Omental fat pad (tissue), 4 donors: ENCODE measurements around the gene ATL2. TPM values are rescaled to one million over a fixed set of nuclear protein-coding genes. Genes with fewer than 3 reads are reported as not detected.

ENCODE experiments used
- ATAC-seq: fragments of 150-250 bp; one replicate; pipeline ENCODE4 v1.9.1; 2016; ENCODE audit warnings: mild to moderate bottlenecking, moderate library complexity; ENCODE audit not compliant: low FRiP score
- DNase-seq: peaks from one replicate; pipeline ENCODE4 v3.0.0-alpha.2; 2019; ENCODE audit warnings: low spot score
- CTCF ChIP-seq, 3 donors: fragments of 450-650 bp; IDR thresholded peaks; one replicate each; pipeline ENCODE4 v1.5.1; 2016 to 2017; ENCODE audit warnings: antibody characterized with exemption in 3 of 3, mild to moderate bottlenecking in 3 of 3, moderate library complexity in 2 of 3
- total RNA-seq, 4 donors: library from RNA; depleted of rRNA; stranded (reverse); fragments of >200 nt; gene quantifications; one replicate each; pipeline ENCODE4 v1.1.0, GENCODE V29; 2016

Gene ATL2
- total RNA-seq, 4 donors from 2014 or later, result 52.7 to 82.0 (median 68.2) TPM

GRCh38 chr2:38301969-38302702, 74.9 kb downstream of the ATL2 start:
- no peak for ATAC-seq
- TF ChIP-seq CTCF (IDR thresholded peaks at IDR 0.05), result no peak
- no peak for DNase-seq

DNA sequence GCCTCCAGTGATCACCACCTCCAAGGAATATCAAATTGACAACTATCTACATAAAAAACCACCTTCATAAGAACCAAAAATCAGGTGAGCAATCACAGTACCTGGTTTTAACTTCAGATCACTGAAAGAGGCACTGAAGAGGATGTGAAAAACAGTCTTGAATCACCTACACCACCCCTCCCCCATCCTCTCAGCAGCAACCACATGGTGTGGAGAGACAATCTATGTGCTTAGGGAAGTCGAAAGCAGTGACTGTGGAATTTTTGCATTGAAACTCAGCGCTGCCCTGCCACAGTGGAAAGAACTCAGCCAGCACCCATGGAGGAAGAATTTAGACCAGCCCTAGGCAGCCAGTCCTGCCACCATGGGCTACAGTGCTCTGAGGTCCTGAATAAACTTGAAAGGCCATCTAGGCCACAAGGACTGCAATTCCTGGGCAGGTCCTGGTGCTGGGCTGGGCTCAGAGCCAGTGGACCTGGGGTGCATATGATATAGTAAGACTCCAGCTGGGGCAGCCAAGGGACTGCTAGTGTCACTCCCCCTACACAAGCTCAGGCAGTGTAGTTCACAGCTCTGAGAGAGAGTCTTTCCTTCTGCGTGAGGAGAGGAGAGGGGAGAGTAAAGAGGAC, 75.6 kb downstream of the ATL2 start:
- no peak for TF ChIP-seq CTCF (IDR thresholded peaks at IDR 0.05)
- ATAC-seq, result no peak
- DNase-seq, result no peak

DNA sequence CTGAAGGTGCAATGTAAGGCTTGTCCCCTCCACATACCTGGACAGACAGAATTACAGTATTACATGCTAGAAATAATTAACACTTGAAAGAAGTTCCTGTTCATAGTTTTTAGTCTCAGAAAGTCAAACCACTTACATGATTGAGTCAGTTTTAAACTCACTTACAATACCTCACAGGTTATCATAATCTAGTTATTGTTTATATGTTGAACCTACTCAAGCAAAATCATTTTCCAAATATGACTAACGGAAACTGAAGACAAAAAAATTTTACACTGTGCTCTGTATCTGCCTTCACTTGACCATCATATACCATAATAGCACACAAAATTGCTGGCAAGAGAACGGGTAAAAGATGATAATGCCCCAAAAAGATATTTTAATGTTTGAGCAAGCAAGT, 78.5 kb downstream of the ATL2 start:
- no peak for DNase-seq
- TF ChIP-seq CTCF (IDR thresholded peaks at IDR 0.05), result no peak
- no peak for ATAC-seq

DNA sequence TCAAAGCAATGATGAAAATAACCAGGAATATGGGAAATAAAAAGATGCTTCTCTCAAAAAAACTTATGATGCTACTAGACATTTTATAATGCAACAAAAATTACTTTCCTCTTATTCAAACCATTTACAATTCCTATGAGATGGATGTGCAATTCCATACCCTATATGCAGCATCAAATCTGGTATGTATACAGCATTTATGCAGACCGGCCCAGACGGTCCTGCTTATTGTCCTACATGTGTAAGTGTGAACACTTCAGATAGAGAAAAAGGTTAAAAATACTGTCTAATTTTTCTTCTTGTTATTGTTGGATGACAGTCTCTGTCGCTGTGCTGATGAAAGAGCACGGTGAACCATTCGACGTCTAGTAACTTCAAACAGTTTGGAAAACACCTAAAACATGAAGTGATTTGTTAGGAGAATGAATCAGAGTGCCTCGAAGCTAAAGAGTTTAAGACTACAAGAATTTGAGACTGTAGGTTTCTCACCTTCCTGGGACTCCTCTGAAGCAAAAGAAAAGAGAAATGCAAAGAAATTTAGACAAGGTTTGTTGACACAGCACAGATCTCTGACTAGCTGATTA, 80.8 kb downstream of the ATL2 start:
- ATAC-seq (no peak), DNase-seq (no peak)
- TF ChIP-seq CTCF (IDR thresholded peaks at IDR 0.05), result no peak

GRCh38 chr2:38294597-38294996, 82.5 kb downstream of the ATL2 start:
- no peak for ATAC-seq
- no peak for DNase-seq
- no peak for TF ChIP-seq CTCF (IDR thresholded peaks at IDR 0.05)

DNA sequence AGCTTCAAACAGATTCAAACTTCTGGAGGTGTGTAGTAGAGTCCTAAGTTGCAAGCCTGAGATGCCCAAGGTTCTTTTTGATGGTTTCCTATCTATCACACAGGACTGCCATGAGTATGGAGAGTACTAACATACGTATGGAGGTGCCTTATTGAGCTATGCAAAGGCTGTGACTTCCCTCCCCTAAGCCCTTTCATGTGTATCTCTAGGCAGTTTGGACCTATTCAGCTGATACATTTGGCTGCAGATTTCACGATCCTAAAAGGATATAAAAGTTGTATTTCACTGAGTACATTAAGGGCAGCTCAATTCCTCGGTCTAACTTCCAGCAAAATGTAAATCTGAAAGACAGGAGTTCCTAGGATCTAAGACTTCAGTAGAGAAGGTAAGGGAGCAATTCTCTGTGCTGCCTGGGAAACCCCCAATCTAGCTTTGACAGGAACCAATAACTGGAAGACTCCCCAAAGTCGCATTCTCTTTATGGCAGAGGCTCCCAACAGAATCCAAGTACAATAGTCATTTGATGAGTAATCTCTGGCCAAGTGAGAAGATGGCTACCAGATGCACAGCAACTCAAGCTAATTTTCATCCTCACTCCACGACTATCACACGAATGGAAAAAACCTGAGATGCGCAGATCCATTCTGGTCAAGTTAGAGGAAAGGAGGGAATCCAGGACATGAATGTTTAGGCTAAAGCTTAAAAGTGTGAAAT, 83.8 kb downstream of the ATL2 start:
- no peak for TF ChIP-seq CTCF (IDR thresholded peaks at IDR 0.05)
- DNase-seq (no peak), ATAC-seq (no peak)
